Measurements from ENCODE around the gene THAP4.

THAP4 gene

GRCh38 chr2:241638940-241639339, 2.0 kb upstream of the THAP4 start:
- no peak for DNase-seq (ENCODE audit: low spot score)

GRCh38 chr2:241637795-241638660, 1.1 kb upstream of the THAP4 start:
- no peak for DNase-seq (ENCODE audit: low spot score)

GRCh38 chr2:241636182-241637017, 558 bp downstream of the THAP4 start:
- no peak for DNase-seq (ENCODE audit: low spot score)

- no peak for DNase-seq (ENCODE audit: low spot score)
Observed at GRCh38 chr2:241635756-241636155, 1.2 kb downstream of the THAP4 start.

GRCh38 chr2:241633561-241633960, 3.4 kb downstream of the THAP4 start:
- no peak for DNase-seq (ENCODE audit: low spot score)

- DNase-seq (ENCODE audit: low spot score): no peak
Observed at GRCh38 chr2:241632478-241633325, 4.3 kb downstream of the THAP4 start.

- DNase-seq (ENCODE audit: low spot score): no peak
Observed at GRCh38 chr2:241629762-241630435, 7.1 kb downstream of the THAP4 start.

- DNase-seq (ENCODE audit: low spot score): no peak
Observed at GRCh38 chr2:241627675-241628074, 9.3 kb downstream of the THAP4 start.

GRCh38 chr2:241620419-241620769, 16.6 kb downstream of the THAP4 start:
- DNase-seq (ENCODE audit: low spot score): no peak

GRCh38 chr2:241619597-241620418, 17.1 kb downstream of the THAP4 start:
- DNase-seq (ENCODE audit: low spot score): no peak

- no peak for DNase-seq (ENCODE audit: low spot score)
Observed at GRCh38 chr2:241618829-241619228, 18.1 kb downstream of the THAP4 start.

GRCh38 chr2:241618296-241618805, 18.6 kb downstream of the THAP4 start:
- DNase-seq (ENCODE audit: low spot score): no peak

- no peak for DNase-seq (ENCODE audit: low spot score)
Observed at GRCh38 chr2:241617431-241618154, 19.4 kb downstream of the THAP4 start.

- no peak for DNase-seq (ENCODE audit: low spot score)
Observed at GRCh38 chr2:241616168-241617125, 20.5 kb downstream of the THAP4 start.

GRCh38 chr2:241615522-241616052, 21.4 kb downstream of the THAP4 start:
- no peak for DNase-seq (ENCODE audit: low spot score)

- no peak for DNase-seq (ENCODE audit: low spot score)
Observed at GRCh38 chr2:241615041-241615440, 21.9 kb downstream of the THAP4 start.

- DNase-seq (ENCODE audit: low spot score): no peak
Observed at GRCh38 chr2:241613017-241613780, 23.8 kb downstream of the THAP4 start.

All from Ammon's horn (tissue), 1 donor.